Smooth muscle cell (in vitro differentiated cells): ENCODE results near the gene RUNX1. TPM values are rescaled to one million over a fixed set of nuclear protein-coding genes. Genes with fewer than 3 reads are reported as not detected.
A peak's percentile ranks its signal among the peaks of the same experiment; 100 is the strongest.

Source experiments
- DNase-seq: peaks from one replicate; lab custom pipeline; 2025; ENCODE audit not compliant: unreplicated experiment; lab: John Stamatoyannopoulos, UW
- H2AFZ ChIP-seq: fragments of 200-600 bp; sonication (generic); 2 replicates; pipeline ENCODE4 v1.6.0; 2016; ENCODE audit warnings: antibody characterized with exemption, low read depth, mild to moderate bottlenecking
- H3F3A ChIP-seq: fragments of 200-600 bp; sonication (generic); 2 replicates; pipeline ENCODE4 v1.6.0; 2017; ENCODE audit warnings: antibody characterized with exemption, low read depth
- H3K27ac ChIP-seq: fragments of 200-600 bp; sonication (generic); 2 replicates; pipeline ENCODE4 v1.5.1; 2016; ENCODE audit warnings: low read depth, mild to moderate bottlenecking
- H3K27me3 ChIP-seq: fragments of 200-600 bp; sonication (generic); 2 replicates; pipeline ENCODE4 v1.6.1; 2016; ENCODE audit warnings: low read depth, mild to moderate bottlenecking
- H3K36me3 ChIP-seq: fragments of 200-600 bp; sonication (generic); 2 replicates; pipeline ENCODE4 v1.5.1; 2016; ENCODE audit warnings: low read depth
- H3K4me1 ChIP-seq: fragments of 200-600 bp; sonication (generic); 2 replicates; pipeline ENCODE4 v1.5.1; 2016; ENCODE audit warnings: low read depth
- H3K4me2 ChIP-seq: fragments of 200-600 bp; sonication (generic); 2 replicates; pipeline ENCODE4 v1.6.0; 2016; ENCODE audit warnings: mild to moderate bottlenecking
- H3K4me3 ChIP-seq: fragments of 200-600 bp; sonication (generic); 2 replicates; pipeline ENCODE4 v1.5.1; 2016; ENCODE audit warnings: mild to moderate bottlenecking
- H3K79me2 ChIP-seq: fragments of 200-600 bp; sonication (generic); 2 replicates; pipeline ENCODE4 v1.6.0; 2016; ENCODE audit warnings: low read depth, mild to moderate bottlenecking
- H3K9ac ChIP-seq: fragments of 200-600 bp; sonication (generic); 2 replicates; pipeline ENCODE4 v1.6.0; 2016; ENCODE audit warnings: low read depth
- H3K9me3 ChIP-seq: fragments of 200-600 bp; sonication (generic); replicated peaks from 2 replicates; pipeline ENCODE4 v1.5.1; 2016; ENCODE audit warnings: low read depth
- H4K20me1 ChIP-seq: fragments of 200-600 bp; sonication (generic); 2 replicates; pipeline ENCODE4 v1.6.0; 2016; ENCODE audit warnings: low read depth
- WGBS: methylation state at CpG from one replicate; pipeline ENCODE4 v1.1.7; 2016; ENCODE audit warnings: low lambda C conversion rate; 5-methylcytosine and 5-hydroxymethylcytosine counted together
- polyA plus RNA-seq: library from polyadenylated mRNA; unstranded; fragments of >200 nt; fragmentation: Nextera tagmentation; extraction: Ambion mirVana; gene quantifications from 2 replicates; pipeline ENCODE4 v1.2.1, GENCODE V29; 2016
- total RNA-seq: library from RNA; depleted of rRNA; stranded (reverse); fragments of >200 nt; gene quantifications from 2 replicates; pipeline ENCODE4 v1.2.3, GENCODE V29; 2014
- TF ChIP-seq, protein P1 (sequence below): fragments of 200-600 bp; sonication (generic); IDR thresholded peaks from 2 replicates; pipeline ENCODE4 v1.5.1; 2017; ENCODE audit warnings: borderline replicate concordance, mild to moderate bottlenecking, antibody characterized with exemption; ENCODE audit not compliant: insufficient read depth, poor library complexity, severe bottlenecking

RUNX1 gene
- total and polyA plus RNA-seq, 2 experiments from 2014 or later, result 33.4 to 97.6 TPM

GRCh38 chr21:35048183-35048601 is 910 bp downstream of the RUNX1 start:
- Histone ChIP-seq H3K27ac (peak overlapping the region; percentile 99), H3K9ac (peak overlapping the region; percentile 93), H3K4me1 (peaks cover 16% of the 10 kb centered on the region), H3F3A (peaks cover 16% of the 10 kb centered on the region), H4K20me1 (no peaks in the 10 kb centered on the region), H2AFZ (no peak overlapping the region), H3K9me3 (no peaks in the 10 kb centered on the region), H3K4me2 (peak overlapping the region; percentile 90), H3K27me3 (no peaks in the 10 kb centered on the region), H3K36me3 (no peaks in the 10 kb centered on the region), H3K4me3 (peak overlapping the region; percentile 45), H3K79me2 (peaks cover 36% of the 10 kb centered on the region)
- DNase-seq, result peak; percentile 43
- 11% methylated on average over 6 of the region's 6 CpGs for WGBS
- TF ChIP-seq, protein P1, sequence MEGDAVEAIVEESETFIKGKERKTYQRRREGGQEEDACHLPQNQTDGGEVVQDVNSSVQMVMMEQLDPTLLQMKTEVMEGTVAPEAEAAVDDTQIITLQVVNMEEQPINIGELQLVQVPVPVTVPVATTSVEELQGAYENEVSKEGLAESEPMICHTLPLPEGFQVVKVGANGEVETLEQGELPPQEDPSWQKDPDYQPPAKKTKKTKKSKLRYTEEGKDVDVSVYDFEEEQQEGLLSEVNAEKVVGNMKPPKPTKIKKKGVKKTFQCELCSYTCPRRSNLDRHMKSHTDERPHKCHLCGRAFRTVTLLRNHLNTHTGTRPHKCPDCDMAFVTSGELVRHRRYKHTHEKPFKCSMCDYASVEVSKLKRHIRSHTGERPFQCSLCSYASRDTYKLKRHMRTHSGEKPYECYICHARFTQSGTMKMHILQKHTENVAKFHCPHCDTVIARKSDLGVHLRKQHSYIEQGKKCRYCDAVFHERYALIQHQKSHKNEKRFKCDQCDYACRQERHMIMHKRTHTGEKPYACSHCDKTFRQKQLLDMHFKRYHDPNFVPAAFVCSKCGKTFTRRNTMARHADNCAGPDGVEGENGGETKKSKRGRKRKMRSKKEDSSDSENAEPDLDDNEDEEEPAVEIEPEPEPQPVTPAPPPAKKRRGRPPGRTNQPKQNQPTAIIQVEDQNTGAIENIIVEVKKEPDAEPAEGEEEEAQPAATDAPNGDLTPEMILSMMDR, result no peak

DNA sequence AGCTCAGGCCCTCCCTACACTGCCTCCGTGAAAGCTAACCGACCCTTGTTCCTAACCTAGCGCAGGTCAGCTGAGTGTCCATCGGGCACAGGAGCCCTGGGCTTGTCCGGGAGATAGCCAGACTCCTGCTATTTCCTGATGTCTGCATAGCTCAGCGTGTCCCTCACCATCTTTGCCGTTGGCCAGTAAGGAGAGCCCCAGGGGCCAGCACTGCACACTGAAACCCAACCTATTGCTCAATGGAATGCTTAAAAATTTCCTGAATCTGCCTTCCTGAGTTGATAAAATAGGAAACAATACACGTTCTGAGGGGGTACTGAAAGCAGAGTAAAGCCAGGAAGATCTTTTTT is 2.2 kb downstream of the RUNX1 start:
- no peaks in the 10 kb centered on the region for H3K36me3 ChIP-seq
- peak overlapping the region; percentile 93 for H3K9ac ChIP-seq
- H3K4me3 ChIP-seq, result peak overlapping the region; percentile 45
- H3K4me2 ChIP-seq, result peak overlapping the region; percentile 90
- H3F3A ChIP-seq, result peaks cover 16% of the 10 kb centered on the region
- TF ChIP-seq, protein P1, result no peak
- DNase-seq, result no peak
- H3K79me2 ChIP-seq, result peaks cover 48% of the 10 kb centered on the region
- H4K20me1 ChIP-seq, result no peaks in the 10 kb centered on the region
- no peaks in the 10 kb centered on the region for H3K27me3 ChIP-seq
- 23% methylated on average over 8 of the region's 8 CpGs for WGBS
- H2AFZ ChIP-seq, result no peak overlapping the region
- peaks cover 16% of the 10 kb centered on the region for H3K4me1 ChIP-seq
- peak overlapping the region; percentile 99 for H3K27ac ChIP-seq
- no peaks in the 10 kb centered on the region for H3K9me3 ChIP-seq

DNA sequence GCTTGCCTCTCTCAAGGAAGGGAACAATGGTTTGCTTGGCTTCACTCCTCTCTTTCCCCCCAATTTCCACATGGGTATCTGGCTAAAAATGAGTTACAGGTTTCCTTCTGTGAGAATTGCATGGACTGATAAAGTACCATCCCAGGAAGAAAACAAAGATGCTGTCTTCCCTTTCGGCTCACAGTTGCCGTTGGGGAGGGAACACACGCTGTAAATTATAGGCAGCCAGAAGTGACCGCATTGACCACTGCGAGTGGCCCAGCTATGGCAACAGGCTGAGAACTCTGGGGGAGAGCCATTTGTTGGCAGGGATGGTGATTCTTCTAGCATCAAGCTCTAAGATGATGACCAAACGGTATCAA is 2.9 kb downstream of the RUNX1 start:
- no peak overlapping the region for H2AFZ ChIP-seq
- H3K27ac ChIP-seq, result peak overlapping the region; percentile 99
- 83% methylated on average over 6 of the region's 6 CpGs for WGBS
- H3K4me2 ChIP-seq, result peak overlapping the region; percentile 90
- H3K9me3 ChIP-seq, result no peaks in the 10 kb centered on the region
- peaks cover 54% of the 10 kb centered on the region for H3K79me2 ChIP-seq
- TF ChIP-seq, protein P1, result no peak
- peak overlapping the region; percentile 93 for H3K9ac ChIP-seq
- H3K4me1 ChIP-seq, result peaks cover 16% of the 10 kb centered on the region
- H3F3A ChIP-seq, result peaks cover 16% of the 10 kb centered on the region
- H3K36me3 ChIP-seq, result no peaks in the 10 kb centered on the region
- H4K20me1 ChIP-seq, result no peaks in the 10 kb centered on the region
- no peak for DNase-seq
- no peaks in the 10 kb centered on the region for H3K27me3 ChIP-seq
- peak overlapping the region; percentile 45 for H3K4me3 ChIP-seq

- Histone ChIP-seq H3K4me1 (peaks cover 16% of the 10 kb centered on the region), H3K4me3 (no peak overlapping the region), H4K20me1 (no peaks in the 10 kb centered on the region), H3K27me3 (no peaks in the 10 kb centered on the region), H3K9me3 (no peaks in the 10 kb centered on the region), H3K27ac (peak overlapping the region; percentile 99), H3F3A (peaks cover 16% of the 10 kb centered on the region), H3K79me2 (peaks cover 59% of the 10 kb centered on the region), H2AFZ (no peak overlapping the region), H3K4me2 (peak overlapping the region; percentile 90), H3K36me3 (no peaks in the 10 kb centered on the region), H3K9ac (peak overlapping the region; percentile 93)
- DNase-seq, result no peak
- TF ChIP-seq, protein P1, result no peak
- WGBS, result 87% methylated on average over 17 of the region's 17 CpGs
Measured at GRCh38 chr21:35045542-35046262, 3.4 kb downstream of the RUNX1 start.
